H9 (cell line): ENCODE data around the gene GNG11. TPM values are rescaled to one million over a fixed set of nuclear protein-coding genes. Genes with fewer than 3 reads are reported as not detected.

ENCODE experiments used
- DNase-seq: peaks from one replicate; pipeline ENCODE4 v3.0.0-alpha.2; 2017
- H2AFZ ChIP-seq: one replicate; pipeline ENCODE4 v1.6.1; 2013; ENCODE audit warnings: mild to moderate bottlenecking, low read length, control low read depth, moderate library complexity
- H2AK5ac ChIP-seq: 2 replicates; pipeline ENCODE4 v1.6.1; 2013; ENCODE audit warnings: low read length, control low read depth, mixed read lengths; ENCODE audit not compliant: insufficient read length
- H2BK120ac ChIP-seq: one replicate; pipeline ENCODE4 v1.6.1; 2013; ENCODE audit warnings: low read depth, mild to moderate bottlenecking, low read length, control low read depth, inconsistent platforms; ENCODE audit not compliant: poor library complexity, severe bottlenecking
- H2BK12ac ChIP-seq: 2 replicates; pipeline ENCODE4 v1.6.1; 2013; ENCODE audit warnings: low read length, control low read depth, mixed read lengths, low read depth; ENCODE audit not compliant: insufficient read length
- H2BK15ac ChIP-seq: 2 replicates; pipeline ENCODE4 v1.6.1; 2013; ENCODE audit warnings: low read depth, low read length, control low read depth
- H2BK20ac ChIP-seq: one replicate; pipeline ENCODE4 v1.6.1; 2013; ENCODE audit warnings: low read depth, mild to moderate bottlenecking, low read length, control low read depth, inconsistent platforms; ENCODE audit not compliant: poor library complexity, severe bottlenecking
- H2BK5ac ChIP-seq: 2 replicates; pipeline ENCODE4 v1.6.1; 2013; ENCODE audit warnings: low read length, control low read depth, mixed read lengths; ENCODE audit not compliant: insufficient read length
- H3K14ac ChIP-seq: 2 replicates; pipeline ENCODE4 v1.6.1; 2013; ENCODE audit warnings: low read length, control low read depth; ENCODE audit not compliant: insufficient read depth
- H3K18ac ChIP-seq: 2 replicates; pipeline ENCODE4 v1.6.1; 2013; ENCODE audit warnings: low read depth, mild to moderate bottlenecking, mixed read lengths, low read length, control low read depth; ENCODE audit not compliant: insufficient read length
- H3K23ac ChIP-seq: 2 replicates; pipeline ENCODE4 v1.6.1; 2013; ENCODE audit warnings: low read length, control low read depth, mixed read lengths, low read depth; ENCODE audit not compliant: insufficient read length
- H3K23me2 ChIP-seq: 2 replicates; pipeline ENCODE4 v1.6.1; 2013; ENCODE audit warnings: low read depth, mild to moderate bottlenecking, mixed read lengths, low read length, control low read depth; ENCODE audit not compliant: insufficient read length, poor library complexity, severe bottlenecking
- H3K27ac ChIP-seq: 2 replicates; pipeline ENCODE4 v1.5.1; 2013; ENCODE audit warnings: low read length, control low read depth, mixed read lengths, low read depth; ENCODE audit not compliant: insufficient read length
- H3K27me3 ChIP-seq: 2 replicates; pipeline ENCODE4 v1.6.1; 2013; ENCODE audit warnings: low read length, control low read depth, inconsistent platforms; ENCODE audit not compliant: insufficient read depth
- H3K4ac ChIP-seq: 2 replicates; pipeline ENCODE4 v1.6.1; 2013; ENCODE audit warnings: low read depth, mild to moderate bottlenecking, control low read depth, inconsistent platforms, low read length, moderate library complexity
- H3K4me1 ChIP-seq: 2 replicates; pipeline ENCODE4 v1.6.1; 2013; ENCODE audit warnings: low read length, control low read depth, inconsistent platforms; ENCODE audit not compliant: insufficient read depth
- H3K4me2 ChIP-seq: 2 replicates; pipeline ENCODE4 v1.6.1; 2013; ENCODE audit warnings: low read length, control low read depth, mixed read lengths; ENCODE audit not compliant: insufficient read length, insufficient read depth
- H3K56ac ChIP-seq: 2 replicates; pipeline ENCODE4 v1.6.1; 2013; ENCODE audit warnings: low read depth, mild to moderate bottlenecking, mixed read lengths, low read length, control low read depth; ENCODE audit not compliant: insufficient read length
- H3K79me1 ChIP-seq: 2 replicates; pipeline ENCODE4 v1.6.1; 2013; ENCODE audit warnings: low read depth, mild to moderate bottlenecking, moderate library complexity, low read length, control low read depth, inconsistent platforms; ENCODE audit not compliant: insufficient read depth, poor library complexity, severe bottlenecking
- H3K79me2 ChIP-seq: 2 replicates; pipeline ENCODE4 v1.6.1; 2013; ENCODE audit warnings: low read length, control low read depth, inconsistent platforms; ENCODE audit not compliant: insufficient read depth
- H3K9ac ChIP-seq: 2 replicates; pipeline ENCODE4 v1.6.1; 2013; ENCODE audit warnings: low read length, control low read depth, mixed read lengths; ENCODE audit not compliant: insufficient read length; ENCODE audit errors: extremely low read depth
- H3K9me3 ChIP-seq: one replicate; pipeline ENCODE4 v1.6.1; 2013; ENCODE audit warnings: low read depth, low read length, inconsistent platforms; ENCODE audit not compliant: control insufficient read depth
- H3T11ph ChIP-seq: one replicate; pipeline ENCODE4 v1.6.1; 2013; ENCODE audit warnings: mild to moderate bottlenecking, low read length, control low read depth, inconsistent platforms
- H4K20me1 ChIP-seq: one replicate; pipeline ENCODE4 v1.6.1; 2013; ENCODE audit not compliant: control insufficient read depth, insufficient read length, insufficient read depth
- H4K5ac ChIP-seq: 2 replicates; pipeline ENCODE4 v1.6.1; 2013; ENCODE audit warnings: low read depth, mild to moderate bottlenecking, mixed read lengths, low read length, control low read depth; ENCODE audit not compliant: insufficient read length
- H4K8ac ChIP-seq: replicated peaks from 2 replicates; pipeline ENCODE4 v1.6.1; 2013; ENCODE audit warnings: low read length, control low read depth, mixed read lengths, low read depth; ENCODE audit not compliant: insufficient read length
- H4K91ac ChIP-seq: 2 replicates; pipeline ENCODE4 v1.6.1; 2013; ENCODE audit warnings: low read depth, mild to moderate bottlenecking, moderate library complexity, mixed read lengths, low read length, control low read depth; ENCODE audit not compliant: insufficient read length
- H3K27ac Mint-ChIP-seq, 3 experiments: 2 replicates in 2 of 3; 3 replicates in 1 of 3; pipeline ENCODE4 v1.8.0; 2020 to 2021; ENCODE audit warnings: mixed read lengths in 3 of 3, mild to moderate bottlenecking in 1 of 3, moderate library complexity in 1 of 3
- H3K27me3 Mint-ChIP-seq: 2 replicates; pipeline ENCODE4 v1.8.0; 2021; ENCODE audit warnings: low read depth, mild to moderate bottlenecking, moderate library complexity, mixed read lengths
- H3K36me3 Mint-ChIP-seq, 3 experiments: 2 replicates in 2 of 3; 3 replicates in 1 of 3; pipeline ENCODE4 v1.8.0; 2020 to 2021; ENCODE audit warnings: low read depth in 3 of 3, mixed read lengths in 3 of 3; ENCODE audit not compliant: insufficient read depth in 1 of 3
- H3K4me1 Mint-ChIP-seq, 2 experiments: 2 replicates each; pipeline ENCODE4 v1.8.0; 2020; ENCODE audit warnings: mixed read lengths in 2 of 2
- H3K4me3 Mint-ChIP-seq, 2 experiments: 2 replicates in 1 of 2; 3 replicates in 1 of 2; pipeline ENCODE4 v1.8.0; 2020 to 2021; ENCODE audit warnings: mild to moderate bottlenecking in 2 of 2, mixed read lengths in 2 of 2, moderate library complexity in 1 of 2
- H3K9me3 Mint-ChIP-seq, 2 experiments: 2 replicates in 1 of 2; 3 replicates in 1 of 2; pipeline ENCODE4 v1.8.0; 2020; ENCODE audit warnings: mild to moderate bottlenecking in 2 of 2, mixed read lengths in 2 of 2, moderate library complexity in 1 of 2
- CTCF ChIP-seq: fragments of 200-600 bp; sonication (generic); conservative IDR thresholded peaks from 3 replicates; pipeline ENCODE4 v1.8.0; 2021; ENCODE audit warnings: antibody characterized with exemption, mild to moderate bottlenecking
- WGBS: extraction: QIAGEN DNeasy Blood & Tissue Kit; methylation state at CpG from one replicate; pipeline ENCODE4 v1.1.7; 2013; ENCODE audit warnings: missing lambda C conversion rate, low lambda C conversion rate, mixed read lengths; ENCODE audit not compliant: insufficient read length; ENCODE audit errors: extremely low coverage; 5-methylcytosine and 5-hydroxymethylcytosine counted together
- total RNA-seq: library from RNA; stranded (reverse); gene quantifications from 2 replicates; pipeline ENCODE4 v1.2.1, GENCODE V29; 2021

The GNG11 gene
- total RNA-seq, 1 experiment from 2014 or later, result 0.68 TPM

GRCh38 chr7:93933156-93933555 lies 11.6 kb downstream of the GNG11 start:
- Histone ChIP-seq H2AFZ (no peak overlapping the region), H2BK120ac (no peak overlapping the region), H4K5ac (no peak overlapping the region), H3K18ac (no peak overlapping the region), H3K56ac (no peak overlapping the region), H3T11ph (no peak overlapping the region), H2BK5ac (no peak overlapping the region), H3K27me3 (no peaks in the 10 kb centered on the region), H3K9me3 (no peaks in the 10 kb centered on the region), H3K4ac (no peak overlapping the region), H2BK20ac (no peak overlapping the region), H3K4me2 (no peak overlapping the region), H2BK12ac (no peak overlapping the region), H3K79me1 (no peaks in the 10 kb centered on the region), H3K79me2 (no peaks in the 10 kb centered on the region), H2AK5ac (no peak overlapping the region), H4K8ac (no peak overlapping the region), H4K91ac (no peak overlapping the region), H3K27ac (no peak overlapping the region), H3K23ac (no peak overlapping the region), H3K9ac (no peak overlapping the region), H4K20me1 (no peaks in the 10 kb centered on the region), H3K4me1 (no peaks in the 10 kb centered on the region), H3K23me2 (no peaks in the 10 kb centered on the region), H2BK15ac (no peak overlapping the region), H3K14ac (no peak overlapping the region)
- DNase-seq, result no peak
- Mint-ChIP-seq H3K9me3 (no peaks in the 10 kb centered on the region; a peak in 2 of 5 replicates), H3K4me3 (no peak overlapping the region), H3K27ac (no peak overlapping the region), H3K27me3 (peaks cover 2% of the 10 kb centered on the region; the same call in 1 of the 2 replicates), H3K4me1 (no peaks in the 10 kb centered on the region), H3K36me3 (peaks cover 0 to 3% (median 0%) of the 10 kb centered on the region in 3 experiments; a peak in 1 of 7 replicates)
- no peak for TF ChIP-seq CTCF
- WGBS, result no CpG with 5 or more reads among the region's 3 CpGs
